Measurements from ENCODE around the gene SUPT6H. TPM values are rescaled to one million over a fixed set of nuclear protein-coding genes. Genes with fewer than 3 reads are reported as not detected.

The SUPT6H gene
- total and polyA plus RNA-seq, 9 of the 15 experiments (the other 6 are each of a cell fraction or from before 2014, with no cell fraction given), result 1.7 to 77.7 (median 49.2) TPM

GRCh38 chr17:28710861-28711722, 49.1 kb downstream of the SUPT6H start (continued):
- no peak for TF ChIP-seq HNRNPH1 (optimal IDR thresholded peaks at IDR 0.05; ENCODE audit: low read depth, low read length)
- TF ChIP-seq, protein P1, sequence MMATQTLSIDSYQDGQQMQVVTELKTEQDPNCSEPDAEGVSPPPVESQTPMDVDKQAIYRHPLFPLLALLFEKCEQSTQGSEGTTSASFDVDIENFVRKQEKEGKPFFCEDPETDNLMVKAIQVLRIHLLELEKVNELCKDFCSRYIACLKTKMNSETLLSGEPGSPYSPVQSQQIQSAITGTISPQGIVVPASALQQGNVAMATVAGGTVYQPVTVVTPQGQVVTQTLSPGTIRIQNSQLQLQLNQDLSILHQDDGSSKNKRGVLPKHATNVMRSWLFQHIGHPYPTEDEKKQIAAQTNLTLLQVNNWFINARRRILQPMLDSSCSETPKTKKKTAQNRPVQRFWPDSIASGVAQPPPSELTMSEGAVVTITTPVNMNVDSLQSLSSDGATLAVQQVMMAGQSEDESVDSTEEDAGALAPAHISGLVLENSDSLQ (IDR thresholded peaks at IDR 0.05), result 0 out of 2 replicates have a peak, but pooled peaks have one; percentile 15
- TF ChIP-seq SPI1 (IDR thresholded peaks at IDR 0.05; ENCODE audit: borderline replicate concordance, low read depth, low read length), result 0 out of 2 replicates have a peak, but pooled peaks have one; percentile 1
- no peak for TF ChIP-seq MTF1 (CRISPR knock-in tag; IDR thresholded peaks at IDR 0.05; ENCODE audit: borderline replicate concordance)
- TF ChIP-seq XRCC3 (IDR thresholded peaks at IDR 0.05), result no peak
- peak; percentile 73 for TF ChIP-seq POLR2B (IDR thresholded peaks at IDR 0.05; ENCODE audit: low read depth, partially characterized antibody)
- TF ChIP-seq TSHZ1 (CRISPR knock-in tag; IDR thresholded peaks at IDR 0.05), result no peak
- TF ChIP-seq HINFP (tag; conservative IDR thresholded peaks at IDR 0.05; ENCODE audit: low read depth), result no peak
- no peak for TF ChIP-seq SAFB2 (IDR thresholded peaks at IDR 0.05; ENCODE audit: borderline replicate concordance, low read depth, low read length, severe bottlenecking)
- TF ChIP-seq TCF3 (CRISPR knock-in tag; IDR thresholded peaks at IDR 0.05), result no peak; the same call in 1 of the 2 replicates
- TF ChIP-seq, protein P2, sequence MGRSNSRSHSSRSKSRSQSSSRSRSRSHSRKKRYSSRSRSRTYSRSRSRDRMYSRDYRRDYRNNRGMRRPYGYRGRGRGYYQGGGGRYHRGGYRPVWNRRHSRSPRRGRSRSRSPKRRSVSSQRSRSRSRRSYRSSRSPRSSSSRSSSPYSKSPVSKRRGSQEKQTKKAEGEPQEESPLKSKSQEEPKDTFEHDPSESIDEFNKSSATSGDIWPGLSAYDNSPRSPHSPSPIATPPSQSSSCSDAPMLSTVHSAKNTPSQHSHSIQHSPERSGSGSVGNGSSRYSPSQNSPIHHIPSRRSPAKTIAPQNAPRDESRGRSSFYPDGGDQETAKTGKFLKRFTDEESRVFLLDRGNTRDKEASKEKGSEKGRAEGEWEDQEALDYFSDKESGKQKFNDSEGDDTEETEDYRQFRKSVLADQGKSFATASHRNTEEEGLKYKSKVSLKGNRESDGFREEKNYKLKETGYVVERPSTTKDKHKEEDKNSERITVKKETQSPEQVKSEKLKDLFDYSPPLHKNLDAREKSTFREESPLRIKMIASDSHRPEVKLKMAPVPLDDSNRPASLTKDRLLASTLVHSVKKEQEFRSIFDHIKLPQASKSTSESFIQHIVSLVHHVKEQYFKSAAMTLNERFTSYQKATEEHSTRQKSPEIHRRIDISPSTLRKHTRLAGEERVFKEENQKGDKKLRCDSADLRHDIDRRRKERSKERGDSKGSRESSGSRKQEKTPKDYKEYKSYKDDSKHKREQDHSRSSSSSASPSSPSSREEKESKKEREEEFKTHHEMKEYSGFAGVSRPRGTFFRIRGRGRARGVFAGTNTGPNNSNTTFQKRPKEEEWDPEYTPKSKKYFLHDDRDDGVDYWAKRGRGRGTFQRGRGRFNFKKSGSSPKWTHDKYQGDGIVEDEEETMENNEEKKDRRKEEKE (IDR thresholded peaks at IDR 0.05; ENCODE audit: borderline replicate concordance in 1 of 2, control insufficient read depth in 1 of 2, low read depth in 2 of 2, low read length in 1 of 2), result no peak
- TF ChIP-seq, protein P3, sequence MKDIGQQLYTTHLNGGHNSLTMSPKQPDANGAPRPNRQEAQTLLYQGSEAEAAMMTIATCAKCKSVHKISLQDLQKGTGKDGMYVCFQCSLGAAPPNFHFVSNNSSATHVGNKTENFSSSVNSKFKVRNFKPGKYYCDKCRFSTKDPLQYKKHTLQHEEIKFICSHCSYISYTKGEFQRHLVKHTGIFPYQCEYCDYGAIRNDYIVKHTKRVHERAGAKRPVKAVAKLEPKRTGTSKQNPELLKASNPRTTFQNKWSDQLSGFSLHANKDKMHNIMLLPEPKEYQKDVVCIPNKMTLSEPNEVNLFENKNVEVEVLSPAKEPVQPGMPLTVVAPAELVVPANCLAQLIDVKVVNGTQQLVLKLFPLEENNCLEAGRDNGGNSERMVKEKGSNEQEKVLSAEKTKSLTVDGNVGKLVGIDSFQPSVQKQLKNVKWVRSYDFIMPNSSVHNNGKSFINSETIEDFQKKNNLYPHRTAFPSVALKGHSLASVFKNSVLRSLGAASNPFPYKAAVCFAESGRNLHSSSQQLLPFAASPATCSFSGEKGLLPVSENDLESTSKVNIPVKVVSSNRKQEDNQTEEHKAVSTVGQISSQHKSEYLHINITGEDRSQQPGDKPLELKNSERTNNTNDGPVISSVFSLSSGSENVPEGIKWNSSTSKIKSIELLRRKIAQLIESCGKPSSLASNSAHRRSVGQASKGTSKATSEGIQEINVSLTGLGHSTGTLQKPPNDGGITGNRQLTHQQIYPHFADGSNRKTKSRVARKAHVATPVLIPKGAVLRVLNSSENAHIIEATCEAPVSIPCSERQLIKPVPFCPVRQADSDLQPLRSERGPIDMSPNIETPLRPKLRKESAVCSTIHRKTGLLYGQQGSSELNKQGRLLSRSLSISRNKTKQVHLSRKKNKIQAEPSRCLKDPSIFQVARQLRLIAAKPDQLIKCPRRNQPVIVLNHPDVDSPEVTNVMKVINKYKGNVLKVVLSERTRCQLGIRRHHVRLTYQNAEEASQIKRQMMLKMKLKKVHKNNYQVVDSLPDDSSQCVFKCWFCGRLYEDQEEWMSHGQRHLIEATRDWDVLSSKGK (CRISPR knock-in tag; IDR thresholded peaks at IDR 0.05), result no peak

Data from K562 (cell line).